IPS-NIHi7 (cell line): ENCODE data around the gene FGL2.
"Not testable (repeated sequence)": the region's sequence is repeated elsewhere in the genome, so short reads cannot be mapped to it uniquely, and the experiment has no call there.

Experiments
- DNase-seq: peaks from one replicate; pipeline ENCODE4 v3.0.0; 2012; ENCODE audit warnings: mixed read lengths; ENCODE audit errors: extremely low spot score

The FGL2 gene

GRCh38 chr7:77199013-77199966 is at the start of gene FGL2:
FGL2 (minus strand) TSS chr7:77199819; CDS start chr7:77199793, 26 bp downstream.
- DNase-seq: peak; percentile 45

GRCh38 chr7:77248154-77248553 is 48.5 kb upstream of the FGL2 start:
- no peak for DNase-seq

- peak; percentile 66 for DNase-seq
Observed at GRCh38 chr7:77247206-77247850, 47.7 kb upstream of the FGL2 start.

- DNase-seq: no peak
Observed at GRCh38 chr7:77246026-77246640, 46.5 kb upstream of the FGL2 start.

GRCh38 chr7:77245015-77245755 is 45.6 kb upstream of the FGL2 start:
- DNase-seq: no peak

GRCh38 chr7:77244222-77244934 is 44.8 kb upstream of the FGL2 start:
- DNase-seq: no peak

- no peak for DNase-seq
Observed at GRCh38 chr7:77242554-77242953, 42.9 kb upstream of the FGL2 start.

- DNase-seq: no peak
Observed at GRCh38 chr7:77242068-77242467, 42.4 kb upstream of the FGL2 start.

GRCh38 chr7:77239471-77239870 is 39.9 kb upstream of the FGL2 start:
- no peak for DNase-seq

- no peak for DNase-seq
Observed at GRCh38 chr7:77238703-77239136, 39.1 kb upstream of the FGL2 start.

- DNase-seq: no peak
Observed at GRCh38 chr7:77235276-77235675, 35.7 kb upstream of the FGL2 start.

- no peak for DNase-seq
Observed at GRCh38 chr7:77232467-77232866, 32.8 kb upstream of the FGL2 start.

- not testable (repeated sequence) for DNase-seq
Observed at GRCh38 chr7:77228795-77229194, 29.2 kb upstream of the FGL2 start.

GRCh38 chr7:77226357-77226839 is 26.8 kb upstream of the FGL2 start:
- no peak for DNase-seq

- no peak for DNase-seq
Observed at GRCh38 chr7:77223261-77223660, 23.6 kb upstream of the FGL2 start.

- DNase-seq: no peak
Observed at GRCh38 chr7:77222819-77223218, 23.2 kb upstream of the FGL2 start.

- no peak for DNase-seq
Observed at GRCh38 chr7:77222065-77222464, 22.4 kb upstream of the FGL2 start.

GRCh38 chr7:77219701-77220331 is 20.2 kb upstream of the FGL2 start:
- not testable (repeated sequence) for DNase-seq

- no peak for DNase-seq
Observed at GRCh38 chr7:77217474-77218185, 18.0 kb upstream of the FGL2 start.
